PFSK-1 (cell line): ENCODE measurements around the gene PSMA1. TPM values are rescaled to one million over a fixed set of nuclear protein-coding genes. Genes with fewer than 3 reads are reported as not detected.

ENCODE experiments used
- FOXP2 ChIP-seq: optimal IDR thresholded peaks from 2 replicates; pipeline ENCODE3; 2011; ENCODE audit warnings: borderline replicate concordance, control low read depth, inconsistent platforms; ENCODE audit not compliant: insufficient read depth; ENCODE audit errors: extremely low read length, extremely low read depth
- POLR2AphosphoS5 ChIP-seq: IDR thresholded peaks from 2 replicates; pipeline ENCODE4 v1.6.1; 2012; ENCODE audit warnings: low read depth, mild to moderate bottlenecking, control low read depth, low read length, moderate library complexity
- SIN3A ChIP-seq: IDR thresholded peaks from 2 replicates; pipeline ENCODE4 v1.6.1; 2012; ENCODE audit warnings: mild to moderate bottlenecking, low read length, moderate library complexity, borderline replicate concordance; ENCODE audit not compliant: insufficient read depth
- TAF1 ChIP-seq: IDR thresholded peaks from 2 replicates; pipeline ENCODE4 v1.6.1; 2012; ENCODE audit warnings: low read length, control low read depth, borderline replicate concordance; ENCODE audit not compliant: insufficient read depth
- polyA plus RNA-seq: library from polyadenylated mRNA; unstranded; fragments of >200 nt; gene quantifications from one replicate; pipeline ENCODE4 v1.2.1, GENCODE V29; 2012; ENCODE audit warnings: low read depth, missing spikeins; ENCODE audit not compliant: insufficient read length
- TF ChIP-seq, protein P1 (sequence below), 2 experiments: IDR thresholded peaks; 2 replicates each; pipeline versions ENCODE4 v1.6.1 to v1.8.0; 2011 to 2012; ENCODE audit warnings: low read depth in 2 of 2, low read length in 2 of 2, control low read depth in 1 of 2, inconsistent platforms in 1 of 2, mild to moderate bottlenecking in 1 of 2, moderate library complexity in 1 of 2; ENCODE audit not compliant: insufficient read depth in 1 of 2

PSMA1 gene
- 143 TPM for polyA plus RNA-seq

DNA sequence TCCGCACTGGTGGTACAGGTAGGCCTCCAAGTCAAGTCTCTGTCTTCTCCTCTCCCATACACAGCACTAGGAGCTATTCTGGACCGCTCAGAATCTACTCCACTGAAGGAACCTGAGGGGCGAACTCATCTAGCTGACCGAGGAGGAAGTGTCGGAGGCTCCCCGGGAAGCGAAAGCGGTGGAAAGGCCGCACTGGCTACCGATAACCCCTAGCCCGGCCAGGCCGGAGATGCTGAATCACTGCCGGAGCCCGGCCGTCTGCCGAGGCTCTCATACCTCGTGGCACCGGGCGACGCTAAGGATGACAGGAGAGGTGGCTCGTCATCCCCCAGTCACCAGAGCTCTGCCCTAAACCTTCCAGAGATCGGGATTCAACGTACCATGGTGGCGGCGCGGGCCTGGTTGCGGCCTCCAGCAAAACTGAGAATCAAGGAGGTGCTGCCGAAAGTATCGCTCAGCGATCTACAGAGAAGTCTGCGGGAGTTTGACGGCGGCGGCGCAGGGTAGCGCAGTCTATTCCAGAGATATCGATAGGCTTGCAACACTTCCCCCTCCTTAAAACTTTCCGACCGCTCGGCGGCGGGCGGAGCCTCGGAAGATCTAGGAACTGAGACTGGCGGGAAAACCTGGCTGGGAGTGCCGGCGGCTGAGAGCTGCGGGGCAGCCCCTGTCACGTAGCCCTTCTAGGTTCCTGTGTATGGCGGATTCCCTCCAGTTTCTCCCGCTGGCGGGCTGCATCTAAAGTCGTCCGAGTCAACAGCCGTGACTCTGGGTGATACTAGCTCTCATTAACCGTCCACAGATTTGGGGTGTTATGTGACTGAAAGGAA, at the start of gene PSMA1:
PSMA1 (minus strand) TSS at position 470 of the 830 bp plus-strand sequence; CDS start at position 383, 87 bp downstream.
- TF ChIP-seq, protein P1, sequence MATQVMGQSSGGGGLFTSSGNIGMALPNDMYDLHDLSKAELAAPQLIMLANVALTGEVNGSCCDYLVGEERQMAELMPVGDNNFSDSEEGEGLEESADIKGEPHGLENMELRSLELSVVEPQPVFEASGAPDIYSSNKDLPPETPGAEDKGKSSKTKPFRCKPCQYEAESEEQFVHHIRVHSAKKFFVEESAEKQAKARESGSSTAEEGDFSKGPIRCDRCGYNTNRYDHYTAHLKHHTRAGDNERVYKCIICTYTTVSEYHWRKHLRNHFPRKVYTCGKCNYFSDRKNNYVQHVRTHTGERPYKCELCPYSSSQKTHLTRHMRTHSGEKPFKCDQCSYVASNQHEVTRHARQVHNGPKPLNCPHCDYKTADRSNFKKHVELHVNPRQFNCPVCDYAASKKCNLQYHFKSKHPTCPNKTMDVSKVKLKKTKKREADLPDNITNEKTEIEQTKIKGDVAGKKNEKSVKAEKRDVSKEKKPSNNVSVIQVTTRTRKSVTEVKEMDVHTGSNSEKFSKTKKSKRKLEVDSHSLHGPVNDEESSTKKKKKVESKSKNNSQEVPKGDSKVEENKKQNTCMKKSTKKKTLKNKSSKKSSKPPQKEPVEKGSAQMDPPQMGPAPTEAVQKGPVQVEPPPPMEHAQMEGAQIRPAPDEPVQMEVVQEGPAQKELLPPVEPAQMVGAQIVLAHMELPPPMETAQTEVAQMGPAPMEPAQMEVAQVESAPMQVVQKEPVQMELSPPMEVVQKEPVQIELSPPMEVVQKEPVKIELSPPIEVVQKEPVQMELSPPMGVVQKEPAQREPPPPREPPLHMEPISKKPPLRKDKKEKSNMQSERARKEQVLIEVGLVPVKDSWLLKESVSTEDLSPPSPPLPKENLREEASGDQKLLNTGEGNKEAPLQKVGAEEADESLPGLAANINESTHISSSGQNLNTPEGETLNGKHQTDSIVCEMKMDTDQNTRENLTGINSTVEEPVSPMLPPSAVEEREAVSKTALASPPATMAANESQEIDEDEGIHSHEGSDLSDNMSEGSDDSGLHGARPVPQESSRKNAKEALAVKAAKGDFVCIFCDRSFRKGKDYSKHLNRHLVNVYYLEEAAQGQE (IDR thresholded peaks at IDR 0.05; ENCODE audit: insufficient read depth in 1 of 2, low read depth in 2 of 2, low read length in 2 of 2): no peak; a peak in 1 of 4 replicates
- TF ChIP-seq TAF1: peak; percentile 89
- TF ChIP-seq SIN3A: peak; percentile 79
- peak; percentile 96 for TF ChIP-seq POLR2AphosphoS5
- TF ChIP-seq FOXP2: peak; percentile 46

DNA sequence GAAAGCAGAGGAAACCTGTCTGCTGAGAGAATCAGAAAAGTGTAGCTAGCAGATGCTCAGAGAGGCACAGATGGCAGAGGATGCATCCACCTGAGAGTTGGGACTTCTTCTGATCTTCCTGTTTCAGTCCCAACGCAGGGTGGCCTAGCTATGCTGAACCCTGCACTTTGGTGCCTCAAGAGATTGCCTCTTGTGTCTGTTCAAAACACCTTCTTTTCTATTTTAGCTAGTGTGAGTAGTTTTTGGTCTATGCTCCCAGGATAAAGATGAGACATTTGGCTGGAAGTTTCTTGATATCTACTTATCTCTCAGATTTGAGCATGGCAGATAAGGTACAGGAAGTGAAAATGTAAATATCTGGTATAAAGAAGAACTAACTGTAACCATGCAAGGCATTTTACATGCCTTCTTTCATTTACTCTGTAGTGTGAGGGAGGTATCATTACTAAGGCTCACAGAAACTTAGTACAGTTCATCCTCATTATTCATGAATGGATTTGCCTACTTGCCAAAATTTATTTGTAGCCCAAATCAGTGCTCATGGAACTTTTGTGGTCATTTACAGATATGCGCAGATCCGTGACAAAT, 47.0 kb upstream of the PSMA1 start:
- TF ChIP-seq POLR2AphosphoS5 (no peak), TAF1 (no peak), FOXP2 (no peak), SIN3A (no peak)
- TF ChIP-seq, protein P1 (IDR thresholded peaks at IDR 0.05; ENCODE audit: insufficient read depth in 1 of 2, low read depth in 2 of 2, low read length in 2 of 2): no peak

DNA sequence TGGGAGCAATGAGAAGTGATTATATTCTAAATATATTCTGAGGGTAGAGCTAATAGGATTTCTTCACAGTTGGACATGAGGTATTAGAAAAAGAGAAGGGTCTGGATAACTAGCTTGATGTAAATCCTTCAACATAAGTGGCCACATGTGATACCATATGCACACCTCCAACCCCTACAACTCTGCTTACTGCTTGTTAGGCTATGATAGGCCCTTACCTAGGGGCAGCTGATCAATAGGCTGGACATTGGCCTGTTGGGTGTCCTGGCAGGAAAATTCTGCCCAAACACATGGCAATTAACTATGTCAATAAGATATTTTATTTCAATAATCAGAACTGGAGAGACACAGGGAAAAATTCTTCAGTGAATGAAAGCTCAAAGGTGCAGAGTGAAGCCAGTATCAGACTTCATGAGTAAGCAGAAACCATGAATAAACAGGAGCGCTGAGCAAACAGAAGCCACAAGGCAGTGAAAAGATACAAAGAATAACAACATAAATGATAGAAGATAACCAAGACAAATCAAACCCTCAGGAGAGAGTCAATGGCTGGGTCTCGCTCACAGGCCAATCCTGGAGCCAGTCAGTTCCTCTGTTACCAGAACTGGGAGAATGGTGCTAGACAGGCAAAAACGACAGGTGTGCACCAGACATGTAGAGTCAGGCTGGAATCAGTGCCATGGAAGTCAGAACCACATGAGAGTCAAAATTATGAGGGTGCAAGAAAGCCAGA, 46.3 kb upstream of the PSMA1 start:
- TF ChIP-seq, protein P1 (IDR thresholded peaks at IDR 0.05; ENCODE audit: insufficient read depth in 1 of 2, low read depth in 2 of 2, low read length in 2 of 2): no peak
- TF ChIP-seq FOXP2 (no peak), POLR2AphosphoS5 (no peak)

DNA sequence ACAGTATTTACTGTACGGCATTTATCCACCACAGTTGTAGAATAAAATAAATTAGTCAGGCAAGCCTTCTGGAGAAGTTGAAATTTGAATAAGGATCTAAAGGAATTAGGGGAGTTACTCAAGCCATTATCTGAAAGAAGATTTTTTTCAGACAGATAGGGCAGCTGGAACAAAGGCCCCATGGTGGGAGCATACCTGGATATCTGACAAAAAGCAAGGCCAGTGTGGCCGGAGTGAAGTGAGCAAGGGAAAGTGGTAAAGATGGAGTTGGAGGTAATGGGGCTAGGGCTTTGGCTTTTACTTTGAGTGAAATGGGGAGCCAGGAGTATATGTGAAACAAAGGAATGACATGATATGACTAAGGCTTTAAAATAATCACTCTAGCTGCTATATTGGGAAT, 45.7 kb upstream of the PSMA1 start:
- TF ChIP-seq TAF1: no peak
- TF ChIP-seq SIN3A: no peak
- no peak for TF ChIP-seq FOXP2
- TF ChIP-seq POLR2AphosphoS5: no peak
- TF ChIP-seq, protein P1 (IDR thresholded peaks at IDR 0.05; ENCODE audit: insufficient read depth in 1 of 2, low read depth in 2 of 2, low read length in 2 of 2): no peak
